MM.1S (cell line): ENCODE data around the gene AGAP1.

Experiments
- EZH2 ChIP-seq: fragments of 300-600 bp; sonication (generic); optimal IDR thresholded peaks from 2 replicates; pipeline ENCODE3; 2017; ENCODE audit warnings: low read depth, mild to moderate bottlenecking, antibody characterized with exemption, low read length, mixed read lengths
- EZH2phosphoT487 ChIP-seq: fragments of 300-600 bp; sonication (generic); IDR thresholded peaks from 2 replicates; pipeline ENCODE4 v1.6.1; 2018; ENCODE audit warnings: antibody characterized with exemption, low read length
- TF ChIP-seq, protein P1 (sequence below): fragments of 300-600 bp; sonication (generic); IDR thresholded peaks from 2 replicates; pipeline ENCODE4 v1.5.1; 2016; ENCODE audit warnings: antibody characterized with exemption, low read length, mixed read lengths

DNA sequence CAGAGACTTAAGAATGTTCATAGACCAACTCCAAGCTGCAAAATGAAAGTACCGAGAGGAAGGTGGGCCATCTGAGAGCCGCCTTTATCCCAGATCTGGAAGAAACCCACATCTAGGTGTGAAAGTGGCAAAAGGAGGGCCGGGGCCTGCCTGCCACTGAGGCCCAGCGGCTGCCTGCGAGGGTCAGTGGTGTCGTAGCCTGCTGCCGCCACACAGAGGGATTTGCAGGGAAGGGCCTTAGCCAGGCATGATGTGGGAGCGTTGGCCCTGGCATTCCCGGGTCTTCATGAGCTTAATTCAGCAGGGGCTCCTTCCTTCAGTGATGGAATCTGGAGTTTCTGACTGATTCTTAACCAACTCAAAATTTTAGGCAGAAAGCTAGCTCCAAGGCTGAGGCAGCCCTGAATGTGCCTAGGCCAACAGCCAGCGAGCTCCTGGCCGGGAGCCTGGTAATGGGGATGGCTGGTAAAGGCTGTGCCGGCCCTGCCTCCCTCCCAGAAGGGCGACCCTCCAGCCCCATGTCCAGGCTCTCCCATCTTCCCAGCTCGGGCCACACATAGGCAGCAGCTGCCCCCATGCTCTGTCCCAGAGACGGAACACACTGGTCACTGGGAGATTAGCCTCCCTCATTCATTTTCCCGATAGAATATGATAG is 230.1 kb downstream of the AGAP1 start:
- TF ChIP-seq, protein P1, sequence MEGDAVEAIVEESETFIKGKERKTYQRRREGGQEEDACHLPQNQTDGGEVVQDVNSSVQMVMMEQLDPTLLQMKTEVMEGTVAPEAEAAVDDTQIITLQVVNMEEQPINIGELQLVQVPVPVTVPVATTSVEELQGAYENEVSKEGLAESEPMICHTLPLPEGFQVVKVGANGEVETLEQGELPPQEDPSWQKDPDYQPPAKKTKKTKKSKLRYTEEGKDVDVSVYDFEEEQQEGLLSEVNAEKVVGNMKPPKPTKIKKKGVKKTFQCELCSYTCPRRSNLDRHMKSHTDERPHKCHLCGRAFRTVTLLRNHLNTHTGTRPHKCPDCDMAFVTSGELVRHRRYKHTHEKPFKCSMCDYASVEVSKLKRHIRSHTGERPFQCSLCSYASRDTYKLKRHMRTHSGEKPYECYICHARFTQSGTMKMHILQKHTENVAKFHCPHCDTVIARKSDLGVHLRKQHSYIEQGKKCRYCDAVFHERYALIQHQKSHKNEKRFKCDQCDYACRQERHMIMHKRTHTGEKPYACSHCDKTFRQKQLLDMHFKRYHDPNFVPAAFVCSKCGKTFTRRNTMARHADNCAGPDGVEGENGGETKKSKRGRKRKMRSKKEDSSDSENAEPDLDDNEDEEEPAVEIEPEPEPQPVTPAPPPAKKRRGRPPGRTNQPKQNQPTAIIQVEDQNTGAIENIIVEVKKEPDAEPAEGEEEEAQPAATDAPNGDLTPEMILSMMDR, result no peak
- TF ChIP-seq EZH2phosphoT487 (no peak), EZH2 (no peak)
